22Rv1 (cell line): ENCODE data around the gene FASLG.

Source experiments
- H3K27ac ChIP-seq: fragments of 450-650 bp; 2 replicates; pipeline ENCODE4 v1.5.1; 2017
- ZFX ChIP-seq: fragments of 450-650 bp; IDR thresholded peaks from 2 replicates; pipeline ENCODE4 v1.6.1; 2017; ENCODE audit warnings: antibody characterized with exemption, borderline replicate concordance
- TF ChIP-seq, protein P1 (sequence below): fragments of 450-650 bp; IDR thresholded peaks from 2 replicates; pipeline ENCODE4 v1.5.1; 2017; ENCODE audit warnings: mild to moderate bottlenecking

FASLG gene

GRCh38 chr1:172646653-172647052 is 12.2 kb upstream of the FASLG start:
- H3K27ac ChIP-seq: no peak overlapping the region
- TF ChIP-seq, protein P1, sequence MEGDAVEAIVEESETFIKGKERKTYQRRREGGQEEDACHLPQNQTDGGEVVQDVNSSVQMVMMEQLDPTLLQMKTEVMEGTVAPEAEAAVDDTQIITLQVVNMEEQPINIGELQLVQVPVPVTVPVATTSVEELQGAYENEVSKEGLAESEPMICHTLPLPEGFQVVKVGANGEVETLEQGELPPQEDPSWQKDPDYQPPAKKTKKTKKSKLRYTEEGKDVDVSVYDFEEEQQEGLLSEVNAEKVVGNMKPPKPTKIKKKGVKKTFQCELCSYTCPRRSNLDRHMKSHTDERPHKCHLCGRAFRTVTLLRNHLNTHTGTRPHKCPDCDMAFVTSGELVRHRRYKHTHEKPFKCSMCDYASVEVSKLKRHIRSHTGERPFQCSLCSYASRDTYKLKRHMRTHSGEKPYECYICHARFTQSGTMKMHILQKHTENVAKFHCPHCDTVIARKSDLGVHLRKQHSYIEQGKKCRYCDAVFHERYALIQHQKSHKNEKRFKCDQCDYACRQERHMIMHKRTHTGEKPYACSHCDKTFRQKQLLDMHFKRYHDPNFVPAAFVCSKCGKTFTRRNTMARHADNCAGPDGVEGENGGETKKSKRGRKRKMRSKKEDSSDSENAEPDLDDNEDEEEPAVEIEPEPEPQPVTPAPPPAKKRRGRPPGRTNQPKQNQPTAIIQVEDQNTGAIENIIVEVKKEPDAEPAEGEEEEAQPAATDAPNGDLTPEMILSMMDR: no peak
- TF ChIP-seq ZFX: no peak

DNA sequence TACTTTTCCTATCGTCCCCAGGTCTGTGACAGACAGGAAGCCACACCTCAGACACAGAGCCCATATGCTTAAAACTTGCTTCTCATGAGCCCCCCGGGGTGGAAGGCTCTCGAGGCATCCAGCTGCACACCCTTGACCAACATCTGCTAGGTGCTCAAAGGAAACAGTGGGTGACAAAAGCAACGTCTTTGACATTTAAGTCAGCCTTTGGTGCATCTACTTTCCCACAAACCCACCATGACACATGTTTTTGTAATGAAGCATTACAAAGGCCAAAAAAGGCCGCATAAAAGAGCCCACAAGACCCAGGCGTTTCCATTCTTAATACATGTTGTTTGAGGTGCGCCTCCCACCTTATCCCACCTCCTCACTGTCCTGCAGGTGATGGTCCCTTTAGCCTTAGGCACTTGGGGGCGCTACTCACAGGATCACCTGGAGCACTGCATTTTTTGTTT is 11.8 kb upstream of the FASLG start:
- no peak overlapping the region for H3K27ac ChIP-seq
- no peak for TF ChIP-seq ZFX
- TF ChIP-seq, protein P1: no peak

DNA sequence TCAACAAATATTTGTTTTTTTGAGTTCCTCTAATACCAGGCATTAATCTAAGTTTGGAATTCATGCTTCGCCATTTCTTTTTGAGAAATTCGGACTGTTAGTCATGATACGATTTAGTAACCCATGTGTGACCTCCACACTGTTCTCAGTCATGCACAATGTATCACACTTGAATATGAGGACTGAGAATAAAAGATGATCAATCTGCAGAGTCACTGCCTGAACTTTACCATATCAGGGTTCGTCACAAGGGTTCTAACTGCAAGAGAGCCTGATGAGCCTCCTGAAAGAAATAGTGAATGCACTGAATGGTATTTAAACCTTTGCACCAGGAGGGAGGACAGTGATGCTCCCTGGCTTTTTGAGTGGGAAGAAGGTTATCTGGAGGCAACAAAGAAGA is 10.9 kb upstream of the FASLG start:
- H3K27ac ChIP-seq: no peak overlapping the region
- TF ChIP-seq, protein P1: no peak
- TF ChIP-seq ZFX: no peak

- no peak overlapping the region for H3K27ac ChIP-seq
- TF ChIP-seq, protein P1: no peak
- no peak for TF ChIP-seq ZFX
These were observed 8.3 kb upstream of the FASLG start for GRCh38 chr1:172650474-172651193.

DNA sequence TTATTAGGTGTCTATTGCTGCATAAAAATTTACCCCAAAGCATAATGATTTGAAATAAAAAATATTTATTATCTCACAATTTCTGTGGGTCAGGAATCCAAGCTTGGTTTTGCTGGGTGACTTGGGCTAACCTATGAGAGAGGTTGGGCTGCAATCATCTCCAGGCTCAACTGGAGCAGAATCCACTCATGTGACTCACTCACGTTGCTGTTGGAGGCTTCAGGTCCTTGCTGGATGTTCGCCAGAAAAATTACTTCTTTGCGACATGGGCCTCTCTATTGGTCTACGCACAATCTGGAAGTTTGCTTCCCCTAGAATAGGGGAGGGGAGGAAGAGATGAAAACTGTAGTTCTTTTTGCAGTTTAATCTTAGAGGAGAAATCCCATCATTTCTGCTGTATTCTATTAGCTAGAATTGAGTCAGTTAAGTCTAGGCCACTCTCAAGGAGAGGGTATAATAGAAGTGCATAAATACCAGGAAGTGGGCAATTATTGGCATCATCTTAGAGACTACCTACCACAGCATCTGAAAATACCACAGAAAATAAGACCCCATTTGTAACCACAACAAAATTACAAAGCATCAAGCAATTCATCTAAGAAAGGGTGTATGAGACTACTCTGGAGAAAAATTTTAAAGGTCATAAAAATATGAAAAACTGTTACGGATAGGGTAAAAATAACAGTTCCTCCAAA is 5.7 kb upstream of the FASLG start:
- no peak overlapping the region for H3K27ac ChIP-seq
- TF ChIP-seq ZFX: no peak
- TF ChIP-seq, protein P1: no peak

DNA sequence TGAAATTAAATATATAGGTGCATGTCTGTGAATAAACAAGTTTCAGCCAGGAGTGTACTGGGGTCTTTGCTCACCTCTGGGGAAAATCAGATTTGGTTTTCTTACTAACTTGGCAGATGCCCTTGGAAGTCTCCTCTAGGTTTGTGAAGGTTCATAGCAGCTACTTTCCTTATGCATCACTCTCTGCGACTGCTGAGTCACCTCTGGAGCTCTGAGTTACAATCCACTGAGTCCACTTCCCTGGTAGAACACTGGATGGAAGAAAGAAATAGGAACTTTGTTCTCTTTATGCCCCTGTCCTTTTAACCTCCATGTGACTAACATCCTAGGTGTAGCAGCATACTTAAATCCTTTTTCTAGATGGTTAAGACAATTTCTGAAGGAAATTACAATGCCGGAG is 4.4 kb upstream of the FASLG start:
- no peak overlapping the region for H3K27ac ChIP-seq
- TF ChIP-seq, protein P1: no peak
- TF ChIP-seq ZFX: no peak

GRCh38 chr1:172656576-172656975 is 2.3 kb upstream of the FASLG start:
- no peak overlapping the region for H3K27ac ChIP-seq
- TF ChIP-seq ZFX: no peak
- TF ChIP-seq, protein P1: no peak
